Astrocyte of the hippocampus (primary cell): ENCODE data around the gene PTPN5.

ENCODE experiments used
- DNase-seq: peaks from one replicate; pipeline ENCODE4 v3.0.0; 2011; ENCODE audit warnings: low read depth, low spot score

The PTPN5 gene

GRCh38 chr11:18741783-18742182, 49.8 kb downstream of the PTPN5 start:
- no peak for DNase-seq

GRCh38 chr11:18739685-18740084, 51.9 kb downstream of the PTPN5 start:
- no peak for DNase-seq

- no peak for DNase-seq
Measured at GRCh38 chr11:18737642-18738041, 54.0 kb downstream of the PTPN5 start.

GRCh38 chr11:18736590-18737148, 54.9 kb downstream of the PTPN5 start:
- DNase-seq = no peak

- no peak for DNase-seq
Measured at GRCh38 chr11:18733202-18733601, 58.4 kb downstream of the PTPN5 start.

- peak; percentile 74 for DNase-seq
Measured at GRCh38 chr11:18731949-18732821, 59.4 kb downstream of the PTPN5 start.

- DNase-seq = no peak
Measured at GRCh38 chr11:18731441-18731840, 60.2 kb downstream of the PTPN5 start.

GRCh38 chr11:18730020-18730419, 61.6 kb downstream of the PTPN5 start:
- DNase-seq = no peak

GRCh38 chr11:18729426-18729825, 62.2 kb downstream of the PTPN5 start:
- no peak for DNase-seq

- no peak for DNase-seq
Measured at GRCh38 chr11:18728658-18729057, 62.9 kb downstream of the PTPN5 start.

- peak; percentile 50 for DNase-seq
Measured at GRCh38 chr11:18727479-18728236, 63.9 kb downstream of the PTPN5 start.

GRCh38 chr11:18726040-18726439, 65.6 kb downstream of the PTPN5 start, which contains the start of gene IGSF22:
Gene IGSF22, minus strand, starts transcription at chr11:18726188. Its CDS starts 1,952 bp downstream, at chr11:18724236.
- no peak for DNase-seq

GRCh38 chr11:18723991-18724390, 67.6 kb downstream of the PTPN5 start:
- no peak for DNase-seq

- no peak for DNase-seq
Measured at GRCh38 chr11:18722293-18722637, 69.3 kb downstream of the PTPN5 start.

- DNase-seq = peak; percentile 72
Measured at GRCh38 chr11:18721561-18722292, 69.9 kb downstream of the PTPN5 start.

- DNase-seq = peak; percentile 80
Measured at GRCh38 chr11:18720808-18721560, 70.6 kb downstream of the PTPN5 start.

- no peak for DNase-seq
Measured at GRCh38 chr11:18720091-18720807, 71.3 kb downstream of the PTPN5 start.

- no peak for DNase-seq
Measured at GRCh38 chr11:18715476-18715875, 76.1 kb downstream of the PTPN5 start.

GRCh38 chr11:18714443-18714780, 77.2 kb downstream of the PTPN5 start:
- DNase-seq = no peak

GRCh38 chr11:18713646-18714442, 77.8 kb downstream of the PTPN5 start:
- no peak for DNase-seq
